Activated CD4-positive, alpha-beta T cell treated with anti-CD3 and anti-CD28 coated beads for 36 hours (primary cell): Measurements from ENCODE around the gene CSTF2. TPM values are rescaled to one million over a fixed set of nuclear protein-coding genes. Genes with fewer than 3 reads are reported as not detected.

Source experiments
- ATAC-seq: fragments of 200-7000 bp; cut with Tn5 transposase; one replicate; pipeline ENCODE4 v1.10.0; 2021; ENCODE audit warnings: mild to moderate bottlenecking, moderate library complexity
- CTCF ChIA-PET: fragments of 350-600 bp; sonication (Branson Sonifier 250); formaldehyde crosslinking; loops from one replicate; lab custom pipeline; 2021; ENCODE audit warnings: antibody characterized with exemption; lab: Charles Lee
- POLR2A ChIA-PET: fragments of 350-600 bp; sonication (Branson Sonifier 250); formaldehyde crosslinking; loops from one replicate; lab custom pipeline; 2021; ENCODE audit warnings: antibody characterized with exemption, inconsistent platforms; lab: Charles Lee
- DNase-seq: peaks from one replicate; pipeline ENCODE4 v3.0.0-alpha.2; 2020
- H3K27ac Mint-ChIP-seq: one replicate; pipeline ENCODE4 v1.8.0; 2021; ENCODE audit warnings: mixed read lengths
- H3K27me3 Mint-ChIP-seq: one replicate; pipeline ENCODE4 v1.8.0; 2021; ENCODE audit warnings: mixed read lengths
- H3K36me3 Mint-ChIP-seq: one replicate; pipeline ENCODE4 v1.8.0; 2021; ENCODE audit warnings: low read depth, mixed read lengths
- H3K4me1 Mint-ChIP-seq: one replicate; pipeline ENCODE4 v1.8.0; 2021; ENCODE audit warnings: mixed read lengths
- H3K4me3 Mint-ChIP-seq: one replicate; pipeline ENCODE4 v1.8.0; 2021; ENCODE audit warnings: mild to moderate bottlenecking, moderate library complexity, mixed read lengths
- H3K9me3 Mint-ChIP-seq: one replicate; pipeline ENCODE4 v1.8.0; 2021; ENCODE audit warnings: low read depth, mixed read lengths
- intact Hi-C, 2 experiments: fragments of 100-400 bp; cut with DNase I in 1 of 2; cut with micrococcal nuclease in 1 of 2; formaldehyde crosslinking; loops; one replicate each; pipeline versions ENCODE4 v1.14.2 to v1.15.1; 2022 to 2024; cut with DNase I, micrococcal nuclease
- total RNA-seq, 2 experiments: library from RNA; stranded (reverse); gene quantifications; one replicate each; pipeline ENCODE4 v1.2.3, GENCODE V29; 2021

Gene CSTF2
- total RNA-seq, 2 experiments from 2014 or later, result 53.8 to 54.3 TPM

GRCh38 chrX:100871594-100872560 lies 51.7 kb downstream of the CSTF2 start:
- H3K4me1 Mint-ChIP-seq, result no peaks in the 10 kb centered on the region
- ChIA-PET POLR2A (no interaction called here), CTCF (no interaction called here)
- intact Hi-C loops, result no loop called here
- DNase-seq (no peak), ATAC-seq (no peak)
- no peaks in the 10 kb centered on the region for H3K27me3 Mint-ChIP-seq
- H3K9me3 Mint-ChIP-seq, result no peaks in the 10 kb centered on the region
- no peak overlapping the region for H3K4me3 Mint-ChIP-seq
- no peaks in the 10 kb centered on the region for H3K36me3 Mint-ChIP-seq
- no peak overlapping the region for H3K27ac Mint-ChIP-seq

- Mint-ChIP-seq H3K27me3 (peaks cover 1% of the 10 kb centered on the region), H3K27ac (no peak within 1 kb of the TSS), H3K36me3 (no peaks in the 10 kb centered on the region), H3K4me3 (no peak within 1 kb of the TSS), H3K9me3 (no peaks in the 10 kb centered on the region), H3K4me1 (no peaks in the 10 kb centered on the region)
- DNase-seq (no peak), ATAC-seq (no peak)
- POLR2A ChIA-PET, result no interaction called here
- CTCF ChIA-PET, result no interaction called here
- intact Hi-C loops, result no loop called here
Measured at GRCh38 chrX:100874325-100874724, 54.1 kb downstream of the CSTF2 start, which contains the start of gene NOX1. TSS of gene NOX1 (minus strand) at chrX:100874359. CDS start at chrX:100874139, 220 bp downstream.

GRCh38 chrX:100880368-100880767 lies 60.2 kb downstream of the CSTF2 start:
- Mint-ChIP-seq H3K27me3 (peaks cover 1% of the 10 kb centered on the region), H3K4me3 (no peak overlapping the region), H3K4me1 (no peaks in the 10 kb centered on the region), H3K27ac (no peak overlapping the region), H3K36me3 (no peaks in the 10 kb centered on the region), H3K9me3 (no peaks in the 10 kb centered on the region)
- CTCF ChIA-PET, result no interaction called here
- no peak for ATAC-seq
- POLR2A ChIA-PET, result no interaction called here
- DNase-seq, result no peak
- intact Hi-C loops, result no loop called here

GRCh38 chrX:100883654-100884053 lies 63.5 kb downstream of the CSTF2 start:
- no peaks in the 10 kb centered on the region for H3K27me3 Mint-ChIP-seq
- H3K4me3 Mint-ChIP-seq, result no peak overlapping the region
- no peak overlapping the region for H3K27ac Mint-ChIP-seq
- ATAC-seq (no peak), DNase-seq (no peak)
- no peaks in the 10 kb centered on the region for H3K36me3 Mint-ChIP-seq
- H3K4me1 Mint-ChIP-seq, result no peaks in the 10 kb centered on the region
- ChIA-PET POLR2A (no interaction called here), CTCF (no interaction called here)
- intact Hi-C loops, result no loop called here
- no peaks in the 10 kb centered on the region for H3K9me3 Mint-ChIP-seq

Other genes starting within 250 kb of the CSTF2 start
- not detected for gene TNMD, start 235.5 kb upstream of the CSTF2 start, total RNA-seq
- under 1 TPM; 0.41 to 0.47 TPM for gene TSPAN6, start 183.6 kb upstream of the CSTF2 start, total RNA-seq
- gene SRPX2, start 176.2 kb upstream of the CSTF2 start, total RNA-seq, result not detected
- gene SYTL4, start 88.3 kb upstream of the CSTF2 start, total RNA-seq, result not detected
- gene NOX1, start 54.0 kb downstream of the CSTF2 start, total RNA-seq, result not detected
- gene XKRX, start 108.5 kb downstream of the CSTF2 start, total RNA-seq, result 1 to 10 TPM in 1 of 2 experiments, under 1 TPM in 1; 0.78 to 1.0 TPM
- gene ARL13A, start 149.3 kb downstream of the CSTF2 start, total RNA-seq, result not detected
- gene TRMT2B, start 231.7 kb downstream of the CSTF2 start, total RNA-seq, result 10 to 100 TPM; 20.6 to 24.3 TPM